Colonic mucosa (tissue), 4 donors: Measurements from ENCODE around the gene MET. TPM values are rescaled to one million over a fixed set of nuclear protein-coding genes. Genes with fewer than 3 reads are reported as not detected.
"Not testable (repeated sequence)": the region's sequence is repeated elsewhere in the genome, so short reads cannot be mapped to it uniquely, and the experiment has no call there.

Source experiments
- DNase-seq: peaks from one replicate; pipeline ENCODE4 v3.0.0-alpha.2; 2020
- H3K27ac ChIP-seq: fragments of 200-600 bp; one replicate; pipeline ENCODE4 v1.8.0; 2021
- H3K27me3 ChIP-seq: fragments of 200-600 bp; one replicate; pipeline ENCODE4 v1.8.0; 2021
- H3K36me3 ChIP-seq: fragments of 200-600 bp; one replicate; pipeline ENCODE4 v1.8.0; 2021
- H3K4me1 ChIP-seq: fragments of 200-600 bp; one replicate; pipeline ENCODE4 v1.8.0; 2021; ENCODE audit warnings: mild to moderate bottlenecking
- H3K4me3 ChIP-seq: fragments of 200-600 bp; one replicate; pipeline ENCODE4 v1.8.0; 2021
- H3K9ac ChIP-seq, 2 donors: one replicate each; pipeline ENCODE4 v1.7.0; 2013; ENCODE audit warnings: control low read depth in 2 of 2, low read depth in 2 of 2, low read length in 2 of 2
- H3K9me3 ChIP-seq: fragments of 200-600 bp; one replicate; pipeline ENCODE4 v1.8.0; 2021
- CTCF ChIP-seq: fragments of 200-600 bp; IDR thresholded peaks from one replicate; pipeline ENCODE4 v1.8.0; 2022; ENCODE audit warnings: antibody characterized with exemption, mild to moderate bottlenecking
- intact Hi-C: fragments of 100-400 bp; cut with DNase I; formaldehyde crosslinking; loops from one replicate; pipeline ENCODE4 v1.14.1; 2022
- total RNA-seq, 2 donors: library from RNA; stranded (reverse); fragmentation: NEBNext Ultra II Directional in 1 of 2; extraction: Animal tissue kit (Norgen Biotek cat#: 25700) in 1 of 2; gene quantifications; one replicate each; pipeline ENCODE4 v1.2.1, GENCODE V29; 2021
- donor health status: healthy.
- donor health status: DM: no; HTN: no; CAD: no.
- donor health status: DM: no; HTN: no; CAD: no.

MET gene
- total RNA-seq, 2 donors from 2014 or later: 38.3 to 45.3 TPM

GRCh38 chr7:116631676-116632075 is 40.3 kb upstream of the MET start:
- no peak for TF ChIP-seq CTCF
- no peak overlapping the region for H3K9ac ChIP-seq

GRCh38 chr7:116632384-116632783 is 39.6 kb upstream of the MET start:
- no peak for DNase-seq
- H3K9me3 ChIP-seq: no peaks in the 10 kb centered on the region
- no peak overlapping the region for H3K4me3 ChIP-seq
- TF ChIP-seq CTCF: no peak
- no peak overlapping the region for H3K9ac ChIP-seq
- no peaks in the 10 kb centered on the region for H3K36me3 ChIP-seq
- H3K4me1 ChIP-seq: no peaks in the 10 kb centered on the region
- no peaks in the 10 kb centered on the region for H3K27me3 ChIP-seq
- intact Hi-C loops: no loop called here
- H3K27ac ChIP-seq: no peak overlapping the region

More at GRCh38 chr7:116631676-116632075, 40.3 kb upstream of the MET start:
- H3K4me1 ChIP-seq: no peaks in the 10 kb centered on the region
- no peaks in the 10 kb centered on the region for H3K9me3 ChIP-seq
- no peak for DNase-seq
- H3K27ac ChIP-seq: no peak overlapping the region
- no peak overlapping the region for H3K4me3 ChIP-seq
- intact Hi-C loops: no loop called here
- no peaks in the 10 kb centered on the region for H3K36me3 ChIP-seq
- H3K27me3 ChIP-seq: no peaks in the 10 kb centered on the region

- H3K9me3 ChIP-seq: no peaks in the 10 kb centered on the region
- no peak overlapping the region for H3K9ac ChIP-seq
- H3K36me3 ChIP-seq: no peaks in the 10 kb centered on the region
- no peak overlapping the region for H3K27ac ChIP-seq
- intact Hi-C loops: no loop called here
- DNase-seq: no peak
- H3K4me1 ChIP-seq: no peaks in the 10 kb centered on the region
- no peak for TF ChIP-seq CTCF
- H3K4me3 ChIP-seq: no peak overlapping the region
- H3K27me3 ChIP-seq: no peaks in the 10 kb centered on the region
These were observed 38.6 kb upstream of the MET start for GRCh38 chr7:116633131-116633988.

- intact Hi-C loops: no loop called here
- Histone ChIP-seq H3K27me3 (no peaks in the 10 kb centered on the region), H3K36me3 (no peaks in the 10 kb centered on the region), H3K9me3 (no peaks in the 10 kb centered on the region), H3K4me3 (no peak overlapping the region), H3K27ac (no peak overlapping the region), H3K4me1 (no peaks in the 10 kb centered on the region), H3K9ac (no peak overlapping the region)
- DNase-seq: no peak
- no peak for TF ChIP-seq CTCF
These were observed 35.0 kb upstream of the MET start for GRCh38 chr7:116636997-116637396.

GRCh38 chr7:116638592-116638991 is 33.4 kb upstream of the MET start:
- intact Hi-C loops, H3K27me3 ChIP-seq, H3K4me3 ChIP-seq, H3K27ac ChIP-seq, H3K9me3 ChIP-seq, H3K4me1 ChIP-seq, H3K36me3 ChIP-seq, H3K9ac ChIP-seq, DNase-seq: not testable (repeated sequence)

- no peaks in the 10 kb centered on the region for H3K4me1 ChIP-seq
- intact Hi-C loops: no loop called here
- no peak overlapping the region for H3K4me3 ChIP-seq
- no peak for DNase-seq
- no peaks in the 10 kb centered on the region for H3K9me3 ChIP-seq
- no peaks in the 10 kb centered on the region for H3K27me3 ChIP-seq
- no peak overlapping the region for H3K9ac ChIP-seq
- no peak overlapping the region for H3K27ac ChIP-seq
- H3K36me3 ChIP-seq: no peaks in the 10 kb centered on the region
- TF ChIP-seq CTCF: no peak
These were observed 30.3 kb upstream of the MET start for GRCh38 chr7:116641551-116642153.

- H3K4me3 ChIP-seq, H3K9me3 ChIP-seq, H3K27me3 ChIP-seq, H3K9ac ChIP-seq, intact Hi-C loops, H3K4me1 ChIP-seq, DNase-seq, H3K27ac ChIP-seq, H3K36me3 ChIP-seq: not testable (repeated sequence)
These were observed 28.8 kb upstream of the MET start for GRCh38 chr7:116643148-116643547.
